Panc1 (cell line): ENCODE measurements around the gene CCDC180. TPM values are rescaled to one million over a fixed set of nuclear protein-coding genes. Genes with fewer than 3 reads are reported as not detected.

Source experiments
- ATAC-seq: fragments of 200-7000 bp; cut with Tn5 transposase; 2 replicates; pipeline ENCODE4 v1.9.1; 2020; ENCODE audit warnings: mild to moderate bottlenecking, moderate library complexity
- BruUV-seq: library from RNA; stranded (reverse); fragments of 400-500 nt; replicated peaks from 2 replicates; lab custom pipeline; 2021; lab: Mats Ljungman, UMichigan
- CTCF ChIA-PET: fragments of 300-600 bp; sonication (Branson Sonifier 250); formaldehyde crosslinking; loops from one replicate; lab custom pipeline; 2022; ENCODE audit warnings: antibody characterized with exemption; lab: Charles Lee
- POLR2A ChIA-PET: fragments of 300-600 bp; sonication (Branson Sonifier 250); formaldehyde crosslinking; loops from one replicate; lab custom pipeline; 2022; ENCODE audit warnings: antibody characterized with exemption; lab: Charles Lee
- DNase-seq: peaks from one replicate; pipeline ENCODE4 v3.0.0-alpha.2; 2010; ENCODE audit warnings: low read depth, low spot score
- H3K27ac ChIP-seq: 2 replicates; pipeline ENCODE4 v1.5.1; 2011; ENCODE audit warnings: mild to moderate bottlenecking, low read length, inconsistent platforms
- H3K27me3 ChIP-seq: fragments of 200-500 bp; sonication (Bioruptor generic); 2 replicates; pipeline ENCODE4 v1.6.0; 2014; ENCODE audit warnings: low read length, inconsistent platforms; ENCODE audit not compliant: control insufficient read depth, insufficient read depth
- H3K36me3 ChIP-seq: fragments of 200-500 bp; sonication (Bioruptor generic); 2 replicates; pipeline ENCODE4 v1.5.1; 2014; ENCODE audit warnings: inconsistent platforms, mild to moderate bottlenecking, low read length, moderate library complexity; ENCODE audit not compliant: control insufficient read depth, insufficient read depth
- H3K4me1 ChIP-seq: 2 replicates; pipeline ENCODE4 v1.5.1; 2011; ENCODE audit warnings: inconsistent platforms, mild to moderate bottlenecking, low read length, moderate library complexity; ENCODE audit not compliant: control insufficient read depth, insufficient read depth
- H3K4me3 ChIP-seq, 2 experiments: 2 replicates each; pipeline ENCODE4 v1.5.1; 2011 to 2012; ENCODE audit warnings: low read depth in 2 of 2, low read length in 2 of 2, mild to moderate bottlenecking in 2 of 2, inconsistent platforms in 1 of 2, moderate library complexity in 1 of 2
- H3K9me3 ChIP-seq: fragments of 200-500 bp; sonication (Bioruptor generic); 2 replicates; pipeline ENCODE4 v1.5.1; 2014; ENCODE audit warnings: low read depth, mild to moderate bottlenecking, inconsistent platforms, low read length, moderate library complexity; ENCODE audit not compliant: control insufficient read depth, insufficient read depth
- CTCF ChIP-seq: fragments of 450-650 bp; IDR thresholded peaks from 2 replicates; pipeline ENCODE4 v1.5.1; 2017; ENCODE audit warnings: mild to moderate bottlenecking
- POLR2AphosphoS5 ChIP-seq: IDR thresholded peaks from 2 replicates; pipeline ENCODE4 v1.6.1; 2012; ENCODE audit warnings: mild to moderate bottlenecking, low read depth, low read length, moderate library complexity
- REST ChIP-seq, 2 experiments: IDR thresholded peaks; 2 replicates each; pipeline ENCODE4 v1.6.1; 2011 to 2012; ENCODE audit warnings: low read depth in 2 of 2, control low read depth in 1 of 2, low read length in 1 of 2, mild to moderate bottlenecking in 1 of 2, moderate library complexity in 1 of 2; ENCODE audit not compliant: insufficient read depth in 1 of 2
- SIN3A ChIP-seq: IDR thresholded peaks from 2 replicates; pipeline ENCODE4 v1.6.1; 2012; ENCODE audit warnings: low read depth, mild to moderate bottlenecking, low read length, moderate library complexity, borderline replicate concordance; ENCODE audit not compliant: insufficient read depth
- TCF7L2 ChIP-seq: IDR thresholded peaks from 2 replicates; pipeline ENCODE4 v1.6.1; 2011; ENCODE audit warnings: mild to moderate bottlenecking, low read depth, low read length, inconsistent platforms
- in situ Hi-C: cut with HindIII; loops from 2 replicates; pipeline ENCODE4 v1.10.0; 2016; ENCODE audit warnings: low sequenced_read_pairs, low pct_unique_long_range_greater_than_20kb
- intact Hi-C: fragments of 100-400 bp; cut with micrococcal nuclease; formaldehyde crosslinking; loops from one replicate; pipeline ENCODE4 v1.10.0; 2022; ENCODE audit not compliant: unreplicated experiment
- total RNA-seq: library from RNA; stranded (reverse); gene quantifications from one replicate; pipeline ENCODE4 v1.2.1, GENCODE V29; 2021; ENCODE audit not compliant: unreplicated experiment

Gene CCDC180
- total RNA-seq, 1 experiment from 2014 or later: 2.9 TPM

GRCh38 chr9:97320080-97320642 lies 12.7 kb downstream of the CCDC180 start:
- ATAC-seq (no peak), DNase-seq (no peak)
- Histone ChIP-seq H3K36me3 (no peaks in the 10 kb centered on the region), H3K4me1 (no peaks in the 10 kb centered on the region), H3K9me3 (no peaks in the 10 kb centered on the region), H3K4me3 (no peak overlapping the region), H3K27ac (no peak overlapping the region), H3K27me3 (no peaks in the 10 kb centered on the region)
- in situ Hi-C loops: no loop called here
- POLR2A ChIA-PET: no interaction called here
- TF ChIP-seq REST (IDR thresholded peaks at IDR 0.05; ENCODE audit: insufficient read depth in 1 of 2, low read depth in 2 of 2, low read length in 1 of 2) (no peak), SIN3A (no peak), POLR2AphosphoS5 (no peak), TCF7L2 (no peak), CTCF (no peak)
- intact Hi-C loops: no loop called here
- CTCF ChIA-PET: no interaction called here
- BruUV-seq: no TSS peak

DNA sequence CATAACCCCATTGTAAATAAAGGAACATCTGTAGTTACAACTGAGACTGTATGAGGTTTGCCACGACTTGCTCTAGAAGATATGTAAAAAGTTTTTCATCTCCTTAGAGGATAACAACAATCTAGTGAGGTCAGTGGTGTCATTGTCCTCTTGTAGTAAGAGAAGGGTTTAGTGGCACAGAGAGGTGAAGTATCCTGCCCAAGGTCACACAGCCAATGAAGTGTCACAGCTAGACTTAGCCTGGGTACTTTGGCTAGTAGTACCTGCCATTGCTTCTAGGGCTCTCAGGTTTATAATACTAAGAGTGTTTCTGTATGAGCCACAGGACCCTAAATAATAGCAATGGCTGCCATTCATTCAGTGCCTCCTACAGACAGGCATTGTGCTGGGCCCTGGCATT lies 13.8 kb downstream of the CCDC180 start:
- intact Hi-C loops (no loop called here), in situ Hi-C loops (no loop called here)
- DNase-seq (no peak), ATAC-seq (no peak)
- Histone ChIP-seq H3K36me3 (no peaks in the 10 kb centered on the region), H3K4me1 (no peaks in the 10 kb centered on the region), H3K27ac (no peak overlapping the region), H3K4me3 (no peak overlapping the region), H3K9me3 (no peaks in the 10 kb centered on the region), H3K27me3 (no peaks in the 10 kb centered on the region)
- no TSS peak for BruUV-seq
- TF ChIP-seq POLR2AphosphoS5: no peak
- POLR2A ChIA-PET: no interaction called here
- CTCF ChIA-PET: no interaction called here

DNA sequence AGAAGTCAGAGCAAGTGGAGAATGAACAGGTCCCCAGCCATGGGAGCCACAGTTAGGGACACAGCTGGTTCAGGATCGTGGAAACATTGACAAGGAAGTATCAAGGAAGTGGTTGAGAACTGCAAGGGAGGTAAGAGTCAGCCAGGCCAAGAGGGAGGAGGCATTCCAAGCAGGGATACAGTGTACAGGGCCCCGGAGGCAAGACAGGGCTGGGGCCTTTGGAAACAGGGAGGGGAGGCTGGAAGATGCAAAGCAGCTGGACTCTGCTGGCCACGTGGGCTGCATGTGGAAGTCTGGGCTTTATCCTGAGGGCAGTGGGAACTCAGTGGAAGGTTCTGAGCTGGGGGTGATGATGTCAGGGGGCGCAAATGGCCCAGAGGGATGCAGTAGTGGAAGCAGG lies 14.2 kb downstream of the CCDC180 start:
- no peaks in the 10 kb centered on the region for H3K4me1 ChIP-seq
- H3K4me3 ChIP-seq: no peak overlapping the region
- TF ChIP-seq SIN3A (no peak), POLR2AphosphoS5 (no peak), TCF7L2 (no peak), CTCF (no peak), REST (IDR thresholded peaks at IDR 0.05; ENCODE audit: insufficient read depth in 1 of 2, low read depth in 2 of 2, low read length in 1 of 2) (no peak)
- no peaks in the 10 kb centered on the region for H3K27me3 ChIP-seq
- CTCF ChIA-PET: no interaction called here
- POLR2A ChIA-PET: no interaction called here
- DNase-seq: no peak
- no TSS peak for BruUV-seq
- no peaks in the 10 kb centered on the region for H3K36me3 ChIP-seq
- no peaks in the 10 kb centered on the region for H3K9me3 ChIP-seq
- no peak for ATAC-seq
- intact Hi-C loops (no loop called here), in situ Hi-C loops (no loop called here)
- no peak overlapping the region for H3K27ac ChIP-seq
